UCSD-AML1 (cell line): ENCODE results near the gene CHRM2.
"Not testable (repeated sequence)": the region's sequence is repeated elsewhere in the genome, so short reads cannot be mapped to it uniquely, and the experiment has no call there.

Source experiments
- DNase-seq: peaks from one replicate; lab custom pipeline; 2025; ENCODE audit not compliant: unreplicated experiment; lab: John Stamatoyannopoulos, UW

The CHRM2 gene

GRCh38 chr7:136868496-136869000 lies at the start of gene CHRM2:
CHRM2 (plus strand) TSS chr7:136868652; CDS start chr7:137014866, 146,214 bp downstream.
- no peak for DNase-seq

- DNase-seq: not testable (repeated sequence)
These were observed 37.1 kb upstream of the CHRM2 start for GRCh38 chr7:136831398-136831797.

- DNase-seq: no peak
These were observed 22.5 kb upstream of the CHRM2 start for GRCh38 chr7:136845899-136846465.

- no peak for DNase-seq
These were observed 20.6 kb upstream of the CHRM2 start for GRCh38 chr7:136847858-136848257.

GRCh38 chr7:136853654-136854053 lies 14.8 kb upstream of the CHRM2 start:
- no peak for DNase-seq

GRCh38 chr7:136857573-136857972 lies 10.9 kb upstream of the CHRM2 start:
- no peak for DNase-seq

GRCh38 chr7:136859803-136860202 lies 8.6 kb upstream of the CHRM2 start:
- no peak for DNase-seq

GRCh38 chr7:136865236-136865635 lies 3.2 kb upstream of the CHRM2 start:
- DNase-seq: no peak

- DNase-seq: no peak
These were observed 2.7 kb upstream of the CHRM2 start for GRCh38 chr7:136865777-136866176.

- DNase-seq: no peak
These were observed 829 bp downstream of the CHRM2 start for GRCh38 chr7:136869001-136869961.

- DNase-seq: no peak
These were observed 1.8 kb downstream of the CHRM2 start for GRCh38 chr7:136869991-136870865.

GRCh38 chr7:136870866-136871487 lies 2.5 kb downstream of the CHRM2 start:
- DNase-seq: no peak

- DNase-seq: no peak
These were observed 6.1 kb downstream of the CHRM2 start for GRCh38 chr7:136874393-136875032.

GRCh38 chr7:136877509-136877908 lies 9.1 kb downstream of the CHRM2 start:
- no peak for DNase-seq

GRCh38 chr7:136877990-136878389 lies 9.5 kb downstream of the CHRM2 start:
- DNase-seq: no peak

- no peak for DNase-seq
These were observed 10.4 kb downstream of the CHRM2 start for GRCh38 chr7:136878878-136879277.

- DNase-seq: no peak
These were observed 14.6 kb downstream of the CHRM2 start for GRCh38 chr7:136883046-136883445.

GRCh38 chr7:136884492-136884891 lies 16.0 kb downstream of the CHRM2 start:
- DNase-seq: no peak

GRCh38 chr7:136887317-136887716 lies 18.9 kb downstream of the CHRM2 start:
- no peak for DNase-seq

- DNase-seq: peak; percentile 32
These were observed 21.9 kb downstream of the CHRM2 start for GRCh38 chr7:136890399-136890798.
